ENCODE data around the gene CHMP4B.

Gene CHMP4B

DNA sequence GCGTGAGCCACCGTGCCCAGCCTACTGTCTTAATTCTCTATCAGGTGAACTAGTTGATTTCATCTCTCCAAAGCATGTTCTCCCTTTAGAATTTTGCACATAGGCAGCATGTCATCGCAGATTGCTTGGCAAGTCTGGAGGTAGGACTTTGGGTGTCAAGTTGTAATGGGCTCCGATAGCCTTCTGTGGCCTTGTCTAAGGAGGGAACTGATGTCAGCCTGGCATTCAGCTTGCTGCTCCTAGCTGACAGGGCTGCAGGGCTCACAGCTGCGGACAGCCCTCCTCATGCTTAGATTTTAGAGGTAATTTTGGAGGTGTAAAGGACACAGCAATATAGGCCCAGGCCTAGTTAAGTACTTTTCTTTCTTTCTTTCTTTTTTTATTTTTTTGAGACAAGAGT, 11.3 kb downstream of the CHMP4B start:
- no peak for DNase-seq

DNA sequence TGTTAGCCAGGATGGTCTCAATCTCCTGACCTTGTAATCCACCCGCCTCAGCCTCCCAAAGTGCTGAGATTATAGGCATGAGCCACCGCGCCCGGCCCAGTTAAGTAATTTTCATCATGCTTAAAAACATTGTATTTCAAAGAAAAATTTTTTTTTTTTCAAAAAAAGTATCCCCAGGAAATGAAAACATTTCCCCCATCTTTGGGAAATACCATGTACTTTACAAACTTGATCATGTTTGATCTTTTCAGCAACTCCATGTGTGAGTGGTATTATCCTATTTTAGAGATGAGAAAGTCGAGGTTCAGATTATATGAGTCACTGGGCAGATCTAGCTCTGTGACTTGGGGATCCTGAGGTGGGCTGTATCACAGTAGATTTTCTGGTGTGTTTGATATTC, 11.8 kb downstream of the CHMP4B start:
- DNase-seq = no peak

GRCh38 chr20:33824852-33825251, 13.7 kb downstream of the CHMP4B start:
- no peak for DNase-seq

GRCh38 chr20:33825340-33826269, 14.5 kb downstream of the CHMP4B start:
- DNase-seq = no peak

GRCh38 chr20:33826270-33826897, 15.2 kb downstream of the CHMP4B start:
- DNase-seq = no peak

GRCh38 chr20:33827109-33827508, 16.0 kb downstream of the CHMP4B start:
- no peak for DNase-seq

- no peak for DNase-seq
Observed at GRCh38 chr20:33827634-33828325, 16.6 kb downstream of the CHMP4B start.

DNA sequence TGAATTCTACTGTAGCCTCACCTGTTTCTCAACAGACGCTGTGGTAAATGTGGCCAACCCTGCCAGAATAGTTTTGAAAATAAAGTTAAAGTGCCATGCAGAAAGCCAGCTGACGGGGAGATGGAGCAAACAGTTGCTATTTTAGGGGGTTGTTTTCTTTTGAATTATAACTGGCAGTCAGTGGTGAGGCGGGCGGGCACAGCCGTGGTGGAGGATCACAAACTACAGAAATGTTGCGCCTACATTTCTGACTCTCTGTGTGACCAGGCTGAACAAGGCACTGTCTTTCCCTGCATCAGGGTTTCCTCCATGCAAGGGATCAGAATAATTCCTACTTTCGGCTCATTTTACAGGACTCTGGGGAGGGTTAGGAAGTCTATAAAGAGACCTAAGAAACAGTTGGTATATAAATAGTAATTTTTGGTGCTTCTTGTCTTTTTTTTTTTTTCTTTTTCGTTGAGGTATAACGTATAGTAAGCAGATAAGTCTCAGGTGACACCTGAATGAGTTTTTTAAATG, 17.2 kb downstream of the CHMP4B start:
- DNase-seq = no peak

DNA sequence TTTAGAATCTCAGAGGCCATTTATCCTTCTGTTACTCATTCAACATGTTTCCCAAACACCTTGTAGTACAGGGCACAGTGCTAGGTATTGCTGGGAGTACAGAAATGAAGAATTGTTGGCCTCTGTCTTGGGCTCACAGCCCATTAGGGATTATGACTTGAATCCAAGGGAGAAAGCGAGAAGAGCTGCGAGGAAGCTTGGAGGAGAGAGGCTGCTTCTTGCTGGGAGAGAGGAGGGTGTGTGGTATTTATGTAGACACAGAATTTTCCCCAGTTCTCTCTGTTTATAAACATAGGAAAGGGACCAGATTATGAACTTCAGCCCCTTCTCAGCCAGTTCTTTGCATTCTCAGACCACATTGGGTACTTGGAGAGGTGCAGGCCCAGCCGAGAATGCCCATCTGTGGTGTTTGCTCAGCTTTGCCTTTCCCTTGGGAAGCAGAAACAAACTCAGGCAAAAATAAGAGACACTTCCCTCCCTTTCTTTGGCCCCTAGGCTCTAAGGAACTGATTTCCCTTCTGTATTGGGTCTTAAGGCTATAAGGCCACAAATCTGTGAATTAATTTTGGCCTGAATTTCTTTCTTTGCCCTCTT, 17.9 kb downstream of the CHMP4B start:
- no peak for DNase-seq

- no peak for DNase-seq
Observed at GRCh38 chr20:33829636-33830035, 18.5 kb downstream of the CHMP4B start.

- no peak for DNase-seq
Observed at GRCh38 chr20:33830371-33830770, 19.2 kb downstream of the CHMP4B start.

GRCh38 chr20:33832103-33832804, 21.1 kb downstream of the CHMP4B start:
- no peak for DNase-seq

- no peak for DNase-seq
Observed at GRCh38 chr20:33833333-33833732, 22.2 kb downstream of the CHMP4B start.

DNA sequence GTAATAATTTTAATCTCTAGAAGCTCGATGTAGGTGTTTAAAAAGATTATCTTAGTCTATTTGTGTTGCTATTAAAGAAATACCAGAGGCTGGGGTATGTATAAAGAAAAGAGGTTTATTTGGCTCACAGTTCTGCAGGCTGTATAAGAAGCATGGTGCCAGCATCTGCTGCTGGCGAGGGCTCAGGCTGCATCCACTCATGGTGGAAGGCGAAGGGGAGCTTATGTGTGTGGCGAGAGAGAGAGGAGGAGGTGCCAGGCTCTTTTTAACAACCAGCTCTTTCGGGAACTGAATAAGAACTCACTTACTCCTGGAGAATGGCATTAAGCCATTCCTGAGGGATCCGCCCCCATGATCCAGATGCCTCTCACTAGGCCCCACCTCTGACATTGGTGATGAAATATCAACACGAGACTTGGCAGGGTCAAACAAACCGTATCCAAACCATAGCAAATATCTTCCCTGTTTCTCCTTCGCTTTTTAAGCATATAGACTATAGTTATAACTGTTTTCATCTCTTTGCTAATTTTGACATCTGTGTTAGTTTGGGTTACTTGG, 24.5 kb downstream of the CHMP4B start:
- no peak for DNase-seq

DNA sequence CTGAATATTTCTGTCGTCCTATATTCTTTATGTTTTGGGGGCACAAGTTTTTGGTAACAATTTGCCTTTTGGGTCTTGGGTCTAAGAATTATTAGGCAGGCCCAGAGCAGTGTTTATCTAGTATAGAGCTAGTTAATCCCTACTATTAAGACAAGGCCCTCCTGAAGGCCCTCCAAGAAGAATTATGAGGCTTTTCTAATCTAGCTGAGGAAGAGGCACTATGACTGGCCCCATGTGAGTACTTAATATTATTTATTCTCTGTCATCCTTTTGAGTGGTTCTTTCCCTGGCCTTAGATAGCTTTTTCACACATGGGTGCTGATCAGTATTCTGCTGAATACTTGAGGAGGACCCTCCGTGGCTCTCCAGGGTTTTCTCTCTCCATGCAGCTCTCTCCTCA, 25.1 kb downstream of the CHMP4B start:
- no peak for DNase-seq

- DNase-seq = no peak
Observed at GRCh38 chr20:33837096-33837830, 26.1 kb downstream of the CHMP4B start.

GRCh38 chr20:33838035-33838864, 27.1 kb downstream of the CHMP4B start:
- no peak for DNase-seq

- no peak for DNase-seq
Observed at GRCh38 chr20:33839591-33839990, 28.4 kb downstream of the CHMP4B start.

GRCh38 chr20:33840160-33840559, 29.0 kb downstream of the CHMP4B start:
- DNase-seq = no peak

DNA sequence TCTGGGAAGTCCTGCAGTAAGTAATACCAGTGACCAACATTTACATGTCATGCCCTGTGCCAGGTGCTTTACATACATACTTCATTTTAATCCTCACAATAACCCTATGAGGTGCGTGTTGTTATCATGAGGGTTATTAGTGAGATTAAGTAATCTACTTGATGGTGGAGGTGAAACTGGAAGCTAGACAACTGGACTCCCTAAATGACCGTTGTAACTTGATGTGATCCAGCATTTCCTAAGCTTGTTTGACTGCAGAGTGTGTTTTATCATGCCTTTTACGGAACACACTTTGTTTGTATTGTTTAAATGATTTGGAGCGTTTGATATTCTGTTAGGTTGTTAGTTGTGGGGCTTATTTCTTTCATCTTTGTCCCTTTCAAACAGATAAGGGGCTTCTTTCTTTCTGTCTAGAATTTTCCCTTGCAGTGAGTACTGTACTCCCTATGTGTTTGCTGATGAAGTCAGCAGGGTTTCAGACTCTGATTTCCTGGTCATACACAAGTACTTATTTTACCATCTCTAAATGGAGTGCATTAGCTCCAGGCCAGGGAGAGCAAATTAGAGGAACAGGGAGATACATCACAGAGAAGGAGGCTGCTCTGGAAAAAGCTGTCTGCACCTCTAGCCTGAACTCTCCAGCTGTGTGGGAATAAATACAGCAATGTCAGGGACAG, 29.7 kb downstream of the CHMP4B start:
- DNase-seq = no peak

All from CD4-positive, alpha-beta T cell treated with Interleukin-1 beta for 1 hour (primary cell).